Stimulated activated CD4-positive, alpha-beta T cell treated with anti-CD3 and anti-CD28 coated beads, TNF-alpha, amount 100 ng/mL, for 48 hours (primary cell): Measurements from ENCODE around the gene PPP1R2C.

Experiments
- DNase-seq, 3 donors: peaks; one replicate each; pipeline ENCODE4 v3.0.0-alpha.2; 2020; ENCODE audit warnings: low read depth in 3 of 3

The PPP1R2C gene

GRCh38 chrX:42778096-42778495 is at the start of gene PPP1R2C:
PPP1R2C (minus strand) TSS chrX:42778163; CDS start chrX:42778079, 84 bp downstream.
- DNase-seq, result peak in 1 of 3 donors; percentile 13

DNA sequence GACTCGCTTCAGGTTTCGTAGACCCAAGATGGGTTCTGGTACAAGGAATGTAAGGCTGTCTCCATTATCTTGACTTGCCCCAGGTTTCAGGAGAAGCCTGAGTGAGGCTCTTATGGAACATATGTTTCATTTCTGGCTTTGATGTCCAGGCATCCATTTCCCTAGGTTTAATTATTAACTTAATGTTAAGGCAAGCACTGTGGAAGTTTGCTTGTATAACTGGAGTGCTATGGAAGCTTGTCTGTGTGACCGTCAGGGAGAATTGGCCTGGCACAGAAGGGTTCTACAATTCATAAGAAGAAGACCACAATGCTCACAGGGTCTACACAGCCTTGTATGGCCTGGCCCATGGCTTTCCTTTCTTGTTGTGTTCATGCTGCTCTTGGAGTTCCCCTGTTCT is 47.2 kb upstream of the PPP1R2C start:
- no peak for DNase-seq

GRCh38 chrX:42824541-42824940 is 46.6 kb upstream of the PPP1R2C start:
- DNase-seq, result no peak

DNA sequence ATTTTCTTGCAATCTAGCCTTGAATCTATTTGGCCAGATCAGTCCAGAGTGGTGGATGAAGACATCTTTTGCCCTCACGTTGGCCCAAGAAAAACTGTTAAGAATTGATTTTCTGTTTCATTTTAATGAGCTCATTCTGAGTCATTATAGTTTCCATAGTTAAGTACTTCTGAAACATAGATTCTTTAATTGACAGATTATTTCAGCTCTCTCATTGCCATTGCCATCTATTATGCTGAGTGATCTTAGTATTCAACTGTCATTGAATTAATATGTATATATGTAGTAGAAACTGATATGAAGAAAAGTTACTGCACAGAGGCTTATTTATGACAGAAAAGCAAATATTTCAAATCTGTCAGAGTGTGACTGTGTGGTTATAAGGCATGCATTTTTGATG is 45.5 kb upstream of the PPP1R2C start:
- DNase-seq, result no peak

DNA sequence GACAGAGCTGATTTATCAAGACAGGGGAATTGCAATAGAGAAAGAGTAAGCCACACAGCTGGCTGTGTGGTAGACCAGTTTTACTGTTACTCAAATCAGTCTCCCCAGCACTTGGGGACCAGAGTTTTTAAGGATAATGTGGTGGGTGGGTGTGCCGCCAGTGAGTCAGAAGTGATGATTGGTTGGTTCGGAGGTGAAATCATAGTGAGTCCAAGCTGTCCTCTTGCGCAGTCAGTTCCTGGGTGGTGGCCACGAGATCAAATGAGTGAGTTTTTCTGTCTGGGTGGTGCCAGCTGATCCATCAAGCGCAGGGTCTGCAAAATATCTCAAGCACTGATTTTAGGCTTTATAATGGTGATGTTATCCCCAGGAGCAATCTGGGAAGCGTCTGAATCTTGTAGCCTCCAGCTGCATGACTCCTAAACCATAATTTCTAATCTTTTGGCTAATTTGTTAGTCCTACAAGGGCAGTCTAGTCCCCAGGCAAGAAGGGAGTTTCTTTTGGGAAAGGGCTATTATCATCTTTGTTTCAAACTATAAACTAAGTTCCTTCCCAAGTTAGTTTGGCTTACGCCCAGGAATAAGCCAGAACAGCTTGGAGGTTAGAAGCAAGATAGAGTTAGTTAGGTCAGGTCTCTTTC is 44.0 kb upstream of the PPP1R2C start:
- DNase-seq, result no peak

DNA sequence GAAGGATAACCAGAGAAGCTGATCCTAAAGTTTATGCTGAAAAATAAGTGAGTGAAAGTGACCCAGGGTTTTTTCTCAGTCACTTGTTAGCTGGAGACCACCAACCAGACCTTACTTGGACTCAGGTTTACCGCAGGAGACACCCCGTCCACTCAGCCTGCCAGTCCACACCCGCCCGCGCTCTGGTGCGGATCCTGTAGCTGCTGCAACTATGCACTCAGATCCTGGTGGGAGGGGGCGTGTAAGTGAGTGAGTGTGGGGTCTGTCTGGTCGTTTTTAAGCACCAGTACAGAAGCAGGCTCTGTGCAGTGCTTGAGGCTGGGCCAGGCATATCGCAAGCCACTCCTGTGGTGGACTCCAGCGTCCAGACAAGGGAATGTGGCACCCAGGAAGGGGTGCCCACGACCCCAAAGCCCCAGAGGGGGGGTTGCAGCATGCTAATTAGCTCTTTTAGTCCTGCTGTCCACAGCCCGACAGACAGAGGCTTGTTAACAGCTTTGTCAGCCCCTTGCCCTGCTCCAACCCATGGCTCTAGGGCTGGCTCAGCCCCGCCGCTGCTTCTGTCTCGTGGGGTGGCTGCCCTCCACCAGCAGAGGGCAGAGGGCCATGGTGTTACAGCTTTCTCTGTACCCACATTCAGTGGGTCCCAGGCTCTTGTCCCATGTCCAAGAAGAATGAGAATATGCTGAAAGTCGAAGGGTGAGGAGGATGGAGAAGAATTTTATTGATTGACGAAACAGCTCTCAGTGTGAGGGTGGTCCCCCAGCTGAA is 40.4 kb upstream of the PPP1R2C start:
- no peak for DNase-seq

DNA sequence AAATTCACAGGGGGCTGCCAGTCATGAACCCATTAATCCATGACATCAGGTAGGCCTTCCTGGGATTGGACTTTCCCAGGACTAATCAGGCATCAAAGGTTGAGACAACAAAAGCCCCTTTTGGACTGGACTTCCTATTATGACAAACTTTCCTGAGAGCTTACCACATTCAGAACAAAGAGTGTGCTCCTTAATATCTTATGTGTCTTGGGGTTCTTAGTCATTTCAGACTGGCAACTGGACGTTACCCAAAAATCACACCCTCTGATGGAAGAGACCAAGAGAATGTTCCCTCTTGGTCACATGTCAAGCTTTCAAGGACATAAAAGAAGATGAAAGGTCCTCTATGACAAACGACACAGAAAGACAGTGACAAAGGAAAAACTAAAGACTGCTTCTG is 31.6 kb upstream of the PPP1R2C start:
- DNase-seq, result no peak

- no peak for DNase-seq
Observed at GRCh38 chrX:42807393-42807792, 29.4 kb upstream of the PPP1R2C start.

GRCh38 chrX:42804524-42804923 is 26.6 kb upstream of the PPP1R2C start:
- no peak for DNase-seq

DNA sequence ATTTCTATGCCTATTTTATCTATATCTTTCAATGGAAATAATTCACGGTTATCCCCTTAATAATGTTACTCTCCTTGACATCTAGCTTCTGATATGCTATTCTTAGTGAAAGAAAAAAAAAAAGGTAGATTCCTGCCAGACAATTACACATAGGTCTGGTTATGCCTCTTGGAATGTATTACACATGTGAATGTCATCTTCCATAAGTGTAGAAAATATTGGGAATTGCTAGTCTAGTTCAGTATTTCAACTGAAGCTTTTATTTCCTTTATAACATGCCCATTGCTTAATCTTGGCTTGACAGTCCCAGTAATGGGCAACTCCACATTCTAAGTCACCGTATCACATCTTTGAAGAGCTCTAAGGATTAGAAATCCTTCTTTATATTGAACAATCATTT is 25.4 kb upstream of the PPP1R2C start:
- no peak for DNase-seq

GRCh38 chrX:42797651-42798269 is 19.8 kb upstream of the PPP1R2C start:
- no peak for DNase-seq

- no peak for DNase-seq
Observed at GRCh38 chrX:42783451-42783850, 5.5 kb upstream of the PPP1R2C start.

DNA sequence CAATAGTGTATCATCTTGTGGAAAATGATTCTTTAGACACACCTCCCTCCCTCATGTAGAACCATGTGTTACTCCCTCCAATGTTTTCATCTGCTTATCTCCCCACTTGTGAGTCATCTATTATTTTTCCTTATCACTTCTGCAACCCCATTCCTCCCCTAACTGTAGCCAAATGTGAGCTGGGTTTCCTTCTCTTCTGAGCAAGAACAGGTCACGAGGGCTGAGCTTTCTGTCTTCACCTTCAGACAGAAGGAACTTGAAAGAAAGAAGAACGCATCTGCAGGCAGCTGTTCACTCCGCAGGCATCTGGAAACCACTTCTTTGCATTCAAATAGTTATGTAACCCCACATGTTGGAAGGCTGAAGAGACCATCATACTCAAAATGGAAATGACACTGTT is 1.8 kb downstream of the PPP1R2C start:
- DNase-seq, result no peak

DNA sequence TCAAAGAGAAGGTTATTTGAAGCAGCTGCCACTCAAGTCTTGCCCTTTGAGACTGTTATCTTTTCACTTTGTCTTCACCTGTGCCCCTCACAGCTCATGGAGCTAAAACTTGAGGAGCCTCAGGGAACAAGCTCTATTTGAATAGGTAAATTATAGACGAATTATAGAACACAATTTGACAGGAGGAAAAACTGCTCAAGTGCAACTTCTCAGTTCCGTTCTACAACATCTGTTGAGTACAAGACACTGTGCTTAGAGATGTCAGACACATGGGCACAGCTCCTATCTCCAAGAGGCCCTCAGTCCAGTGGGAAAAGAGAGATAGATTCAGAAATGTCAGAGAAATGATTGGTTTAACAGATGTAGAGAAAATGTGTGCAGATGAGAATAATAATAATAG is 5.1 kb downstream of the PPP1R2C start:
- DNase-seq, result no peak

DNA sequence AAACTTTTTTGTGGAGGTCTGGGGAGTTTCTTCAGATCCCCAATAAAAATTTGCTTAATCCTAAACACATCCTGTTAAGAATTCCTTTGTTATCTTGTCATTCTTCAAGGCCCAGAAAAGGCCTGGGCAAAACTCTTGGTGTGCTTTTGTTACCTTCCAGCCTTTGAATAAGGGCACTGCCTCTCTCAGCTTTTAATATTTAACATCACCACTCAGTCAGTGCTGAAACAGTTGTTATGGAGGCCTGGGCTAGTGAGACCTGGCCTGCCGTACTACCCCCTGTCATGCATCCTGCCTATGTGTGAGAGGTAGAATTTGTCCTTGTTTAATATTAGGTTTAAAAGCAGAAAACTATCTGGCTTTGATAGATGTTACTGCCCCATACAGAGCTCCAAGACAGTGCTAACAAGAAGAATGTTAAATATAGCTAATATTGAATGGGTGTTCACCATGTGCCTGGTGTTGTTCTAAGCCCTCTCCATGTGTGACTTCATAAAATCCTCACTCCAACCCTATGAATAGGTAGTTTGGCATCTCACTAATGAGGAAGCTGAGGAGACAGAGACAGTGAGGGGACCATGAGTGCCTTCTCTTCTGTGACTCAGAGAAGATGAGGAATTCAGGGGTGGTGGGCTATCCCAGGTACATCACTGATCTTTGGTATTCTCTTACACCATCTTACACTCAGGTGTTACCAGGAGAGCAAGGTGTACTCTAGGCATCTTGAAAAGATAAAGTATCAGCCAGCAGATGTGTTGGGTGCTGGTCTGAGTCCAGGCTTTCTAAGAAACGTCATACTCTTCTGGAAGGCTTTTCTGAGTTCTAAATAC is 6.2 kb downstream of the PPP1R2C start:
- no peak for DNase-seq

- DNase-seq, result no peak
Observed at GRCh38 chrX:42770566-42770965, 7.4 kb downstream of the PPP1R2C start.

- no peak for DNase-seq
Observed at GRCh38 chrX:42759881-42760280, 18.1 kb downstream of the PPP1R2C start.

- DNase-seq, result no peak
Observed at GRCh38 chrX:42755815-42756214, 22.1 kb downstream of the PPP1R2C start.

DNA sequence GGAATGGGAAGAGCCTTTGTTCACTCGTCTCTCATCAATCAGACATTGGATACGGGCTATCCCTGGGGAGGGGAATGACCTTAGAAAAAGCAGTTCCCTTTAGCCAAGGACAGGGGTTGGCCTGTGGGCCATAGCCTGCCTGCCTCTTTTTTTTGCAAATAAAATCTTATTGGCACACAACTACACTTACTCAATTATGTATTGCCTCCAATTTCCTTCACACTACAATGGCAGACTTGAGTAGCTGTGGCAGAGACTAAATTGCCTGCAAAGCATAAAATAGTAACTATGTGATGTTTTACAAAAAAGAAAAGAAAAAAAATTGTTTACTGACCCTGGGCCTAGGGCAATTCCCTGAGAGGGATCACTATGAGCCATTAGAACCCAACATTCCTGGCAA is 23.4 kb downstream of the PPP1R2C start:
- DNase-seq, result no peak

DNA sequence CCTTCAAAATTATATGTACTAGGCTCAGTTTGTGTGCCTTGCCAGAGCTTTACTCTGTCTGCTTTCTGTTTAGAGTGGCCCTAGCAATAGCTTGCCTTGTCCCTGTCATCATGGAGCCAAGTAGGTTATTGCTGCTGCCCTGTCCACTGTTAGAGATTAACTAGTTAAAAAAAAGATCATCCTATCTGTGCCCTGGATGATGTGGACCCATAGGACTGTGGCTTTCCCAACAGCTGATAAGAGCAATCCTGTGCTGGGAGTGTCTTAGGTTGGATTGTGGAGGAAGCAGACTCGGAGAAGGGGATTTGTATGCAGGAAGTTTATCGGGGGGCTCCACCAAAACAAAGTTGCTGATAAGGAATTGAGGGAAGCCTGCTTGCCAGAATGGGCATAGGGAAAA is 23.8 kb downstream of the PPP1R2C start:
- no peak for DNase-seq

GRCh38 chrX:42752730-42753129 is 25.2 kb downstream of the PPP1R2C start:
- DNase-seq, result no peak

GRCh38 chrX:42751573-42751972 is 26.4 kb downstream of the PPP1R2C start:
- DNase-seq, result no peak
